HG03064 (cell line): ENCODE data around the gene NRXN3.

Experiments
- ATAC-seq: cut with Tn5 transposase; IDR thresholded peaks from one replicate; pipeline ENCODE4 v1.9.1; 2021; ENCODE audit warnings: low read depth; ENCODE audit not compliant: unreplicated experiment

NRXN3 gene

GRCh38 chr14:79516009-79516408 is 1345.8 kb downstream of the NRXN3 start:
- no peak for ATAC-seq

GRCh38 chr14:79525416-79525815 is 1355.2 kb downstream of the NRXN3 start:
- no peak for ATAC-seq

- no peak for ATAC-seq
These were observed 1358.7 kb downstream of the NRXN3 start for GRCh38 chr14:79528828-79529416.

GRCh38 chr14:79530555-79530954 is 1360.4 kb downstream of the NRXN3 start:
- no peak for ATAC-seq

GRCh38 chr14:79534703-79535353 is 1364.7 kb downstream of the NRXN3 start:
- no peak for ATAC-seq

GRCh38 chr14:79540394-79540793 is 1370.2 kb downstream of the NRXN3 start:
- ATAC-seq = no peak

GRCh38 chr14:79542121-79542520 is 1371.9 kb downstream of the NRXN3 start:
- no peak for ATAC-seq

GRCh38 chr14:79543348-79543747 is 1373.2 kb downstream of the NRXN3 start:
- ATAC-seq = no peak

GRCh38 chr14:79543967-79544697 is 1374.0 kb downstream of the NRXN3 start:
- no peak for ATAC-seq

- ATAC-seq = no peak
These were observed 1374.5 kb downstream of the NRXN3 start for GRCh38 chr14:79544698-79545070.

GRCh38 chr14:79548836-79549235 is 1378.7 kb downstream of the NRXN3 start:
- ATAC-seq = no peak

- ATAC-seq = no peak
These were observed 1379.3 kb downstream of the NRXN3 start for GRCh38 chr14:79549515-79549914.

GRCh38 chr14:79551523-79551922 is 1381.3 kb downstream of the NRXN3 start:
- no peak for ATAC-seq

GRCh38 chr14:79552778-79553177 is 1382.6 kb downstream of the NRXN3 start:
- no peak for ATAC-seq

GRCh38 chr14:79554816-79555215 is 1384.6 kb downstream of the NRXN3 start:
- no peak for ATAC-seq

GRCh38 chr14:79555429-79555828 is 1385.3 kb downstream of the NRXN3 start:
- ATAC-seq = no peak

GRCh38 chr14:79557309-79557708 is 1387.1 kb downstream of the NRXN3 start:
- ATAC-seq = no peak

GRCh38 chr14:79562185-79562584 is 1392.0 kb downstream of the NRXN3 start:
- no peak for ATAC-seq

- ATAC-seq = no peak
These were observed 1394.2 kb downstream of the NRXN3 start for GRCh38 chr14:79564371-79564770.

- no peak for ATAC-seq
These were observed 1397.1 kb downstream of the NRXN3 start for GRCh38 chr14:79567306-79567705.

- ATAC-seq = no peak
These were observed 1398.4 kb downstream of the NRXN3 start for GRCh38 chr14:79568594-79568993.

- ATAC-seq = no peak
These were observed 1398.9 kb downstream of the NRXN3 start for GRCh38 chr14:79569072-79569471.
